GM13976 (cell line): ENCODE data around the gene PLN.

Experiments
- DNase-seq: peaks from one replicate; pipeline ENCODE4 v3.0.0; 2012; ENCODE audit warnings: low spot score
- in situ Hi-C: fragments of 300-500 bp; cut with MboI; formaldehyde crosslinking; loops from one replicate; pipeline ENCODE4 v1.12.0; 2022; ENCODE audit warnings: low sequenced_read_pairs, mixed read lengths, inconsistent platforms; ENCODE audit not compliant: unreplicated experiment
- TF ChIP-seq, protein P1 (sequence below): IDR thresholded peaks from 2 replicates; pipeline ENCODE4 v1.5.1; 2012; ENCODE audit warnings: borderline replicate concordance, mild to moderate bottlenecking; ENCODE audit not compliant: insufficient read depth; ENCODE audit errors: extremely low read depth, missing control alignments, control extremely low read depth

PLN gene

DNA sequence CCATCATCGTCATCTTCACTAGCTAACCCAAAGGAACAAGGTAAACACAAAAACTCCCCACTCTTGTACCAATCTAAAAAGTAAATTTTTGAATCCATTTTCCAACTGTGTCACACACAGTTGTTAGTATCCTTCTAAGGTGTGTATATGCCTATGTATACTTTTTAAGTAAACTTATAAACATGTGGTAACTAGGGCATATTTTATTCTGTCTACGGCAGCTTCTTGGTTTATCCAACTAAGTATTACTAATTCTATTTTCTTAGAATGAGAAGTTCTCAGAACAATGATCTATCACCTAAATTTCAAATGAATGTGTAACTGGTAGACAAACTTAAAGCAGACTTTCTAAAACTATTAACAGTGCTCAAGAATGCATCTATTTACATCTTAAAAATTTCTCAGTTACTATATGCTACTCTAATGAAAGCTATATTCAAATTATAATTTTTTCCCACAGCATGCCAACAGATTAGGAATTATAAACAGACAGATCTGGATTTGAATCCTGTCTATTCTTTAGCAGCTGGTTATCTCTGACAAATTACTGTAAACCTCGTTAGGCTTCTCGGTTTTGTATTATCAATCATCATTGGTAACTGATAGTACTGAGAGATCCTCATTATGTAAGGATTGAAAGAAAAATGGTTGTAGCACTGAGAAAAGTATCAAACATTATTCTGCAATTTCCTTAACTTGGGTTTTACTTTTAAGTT, 1.8 kb upstream of the PLN start:
- DNase-seq, result no peak
- TF ChIP-seq, protein P1, sequence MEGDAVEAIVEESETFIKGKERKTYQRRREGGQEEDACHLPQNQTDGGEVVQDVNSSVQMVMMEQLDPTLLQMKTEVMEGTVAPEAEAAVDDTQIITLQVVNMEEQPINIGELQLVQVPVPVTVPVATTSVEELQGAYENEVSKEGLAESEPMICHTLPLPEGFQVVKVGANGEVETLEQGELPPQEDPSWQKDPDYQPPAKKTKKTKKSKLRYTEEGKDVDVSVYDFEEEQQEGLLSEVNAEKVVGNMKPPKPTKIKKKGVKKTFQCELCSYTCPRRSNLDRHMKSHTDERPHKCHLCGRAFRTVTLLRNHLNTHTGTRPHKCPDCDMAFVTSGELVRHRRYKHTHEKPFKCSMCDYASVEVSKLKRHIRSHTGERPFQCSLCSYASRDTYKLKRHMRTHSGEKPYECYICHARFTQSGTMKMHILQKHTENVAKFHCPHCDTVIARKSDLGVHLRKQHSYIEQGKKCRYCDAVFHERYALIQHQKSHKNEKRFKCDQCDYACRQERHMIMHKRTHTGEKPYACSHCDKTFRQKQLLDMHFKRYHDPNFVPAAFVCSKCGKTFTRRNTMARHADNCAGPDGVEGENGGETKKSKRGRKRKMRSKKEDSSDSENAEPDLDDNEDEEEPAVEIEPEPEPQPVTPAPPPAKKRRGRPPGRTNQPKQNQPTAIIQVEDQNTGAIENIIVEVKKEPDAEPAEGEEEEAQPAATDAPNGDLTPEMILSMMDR, result no peak
- in situ Hi-C loops, result no loop called here

DNA sequence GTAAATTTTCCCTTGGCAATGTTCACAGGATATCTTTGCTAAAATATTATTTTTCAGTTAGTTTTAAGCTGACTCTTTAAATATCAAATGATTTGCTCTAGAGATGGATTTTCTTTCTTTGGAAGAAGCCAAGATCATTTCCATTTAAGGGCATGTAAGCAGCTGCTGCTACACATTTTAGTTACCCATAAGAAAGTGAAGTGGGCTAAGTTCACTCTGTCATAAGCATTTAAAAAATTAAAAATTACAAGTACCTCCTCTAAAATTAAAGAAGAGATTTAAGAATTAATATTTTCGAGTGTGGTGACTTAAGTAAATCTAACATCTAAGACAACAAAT, 1.2 kb upstream of the PLN start:
- DNase-seq, result no peak
- TF ChIP-seq, protein P1, result no peak
- in situ Hi-C loops, result no loop called here

DNA sequence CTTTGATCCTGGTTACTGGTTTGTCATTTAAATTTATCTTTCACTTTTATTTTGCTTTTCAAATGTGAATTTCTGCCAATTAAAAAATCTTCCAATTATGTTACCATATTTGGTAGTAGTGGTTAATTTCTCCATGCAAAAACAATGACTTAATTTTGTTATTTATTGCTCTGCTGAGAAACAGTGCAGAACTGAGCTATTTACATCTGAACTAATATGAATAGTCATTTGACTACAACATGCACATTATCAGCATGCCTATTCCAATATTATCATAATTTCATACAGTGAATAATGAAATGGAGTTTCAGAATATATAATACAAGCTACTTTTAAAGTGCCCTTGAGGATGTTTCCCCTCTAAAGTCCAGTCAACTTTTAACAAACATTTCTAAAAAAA, 517 bp downstream of the PLN start:
- in situ Hi-C loops, result no loop called here

DNA sequence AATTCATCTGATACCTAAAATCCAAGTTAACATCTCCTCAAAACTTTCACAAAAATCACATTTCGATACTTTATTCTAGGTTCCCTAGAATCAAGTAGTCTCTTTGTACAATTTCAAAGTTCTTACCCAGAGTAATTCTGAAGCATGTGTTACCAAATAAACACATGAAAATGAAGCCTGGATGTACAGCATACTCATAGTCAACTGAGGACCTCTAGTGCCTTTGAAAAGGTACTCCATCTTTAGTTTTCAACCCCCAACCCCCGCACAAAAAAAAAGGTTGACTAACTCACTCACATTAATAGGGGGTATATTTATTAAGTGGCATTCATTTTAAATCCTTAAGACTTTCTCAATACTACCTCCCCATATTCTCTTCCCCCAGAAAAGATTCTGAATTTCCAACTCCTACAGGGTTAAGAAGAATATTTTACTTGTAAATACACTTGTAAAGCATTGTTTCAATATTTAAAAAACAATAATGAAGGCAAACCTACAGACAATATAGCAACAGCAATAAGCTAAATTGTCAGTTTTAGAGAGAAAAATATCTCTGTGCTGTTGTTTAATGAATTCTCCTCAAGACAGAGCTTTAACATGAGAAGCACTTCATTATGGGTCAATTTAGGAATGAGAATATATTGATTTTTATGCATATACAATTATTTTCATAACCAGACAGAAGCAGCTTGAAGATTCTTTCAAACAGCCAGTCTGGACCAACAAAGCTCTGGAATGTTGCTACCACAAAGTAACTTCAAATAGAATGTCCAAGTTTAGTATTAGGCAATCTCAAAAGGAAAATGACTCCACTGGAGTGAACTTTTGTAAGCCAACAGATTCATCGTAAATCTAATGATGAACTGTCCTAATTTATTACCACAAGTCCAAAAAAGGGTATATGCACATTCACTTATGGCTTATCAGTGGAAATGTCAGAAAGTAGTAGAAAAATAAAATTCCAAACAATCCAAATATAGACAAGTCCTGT, 3.3 kb downstream of the PLN start:
- in situ Hi-C loops, result loop anchor here (10.0 to 25.0 kb wide), 2 partner anchors 236 to 267 kb away; no protein-coding TSS in a partner anchor
- TF ChIP-seq, protein P1, result peak; percentile 4
- DNase-seq, result peak; percentile 48

More for the DNA sequence above, 517 bp downstream of the PLN start:
- DNase-seq, result no peak
- TF ChIP-seq, protein P1, result no peak

DNA sequence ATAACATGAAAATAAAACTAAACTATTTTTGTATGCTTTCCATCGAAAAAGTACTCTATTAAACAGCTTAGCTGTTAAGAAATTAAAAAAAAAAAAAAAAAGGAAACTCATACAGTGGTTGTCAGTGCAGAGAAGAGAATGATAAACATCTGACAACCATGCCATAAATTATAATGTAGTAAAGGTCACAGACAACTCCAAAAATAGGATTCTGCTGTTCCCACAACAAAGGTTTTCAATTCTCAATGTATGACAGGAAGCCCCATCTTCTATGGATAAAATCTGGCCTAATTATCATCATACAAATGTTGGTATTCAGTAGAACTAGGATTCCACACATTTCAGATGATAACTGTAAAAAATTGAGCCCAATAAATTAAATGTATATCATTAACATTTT, 5.0 kb downstream of the PLN start:
- no peak for DNase-seq
- in situ Hi-C loops, result loop anchor here (10.0 to 25.0 kb wide), 2 partner anchors 234 to 268 kb away; no protein-coding TSS in a partner anchor
- TF ChIP-seq, protein P1, result no peak

DNA sequence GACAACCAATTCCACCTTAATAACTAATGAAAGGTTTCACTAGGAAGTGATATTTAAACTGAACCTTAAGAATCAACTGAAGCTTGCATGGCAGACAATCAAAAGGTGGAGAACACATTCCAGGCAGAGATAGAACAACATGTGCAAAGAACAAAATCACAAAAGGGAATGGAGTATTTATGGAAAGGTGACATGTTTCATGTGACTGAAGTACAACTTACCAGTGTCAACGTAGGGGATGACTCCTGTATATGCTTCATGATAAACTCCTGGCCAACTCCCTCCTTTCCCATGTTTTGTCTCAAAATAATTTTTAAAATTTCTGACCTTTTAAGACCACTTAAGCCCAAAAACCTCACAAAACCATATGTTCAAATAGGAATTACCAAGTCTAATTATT, 6.6 kb downstream of the PLN start:
- in situ Hi-C loops, result loop anchor here (10.0 to 25.0 kb wide), 2 partner anchors 233 to 270 kb away; no protein-coding TSS in a partner anchor
- DNase-seq, result no peak
- TF ChIP-seq, protein P1, result no peak
